ENCODE results near the gene NPAS2.

DNA sequence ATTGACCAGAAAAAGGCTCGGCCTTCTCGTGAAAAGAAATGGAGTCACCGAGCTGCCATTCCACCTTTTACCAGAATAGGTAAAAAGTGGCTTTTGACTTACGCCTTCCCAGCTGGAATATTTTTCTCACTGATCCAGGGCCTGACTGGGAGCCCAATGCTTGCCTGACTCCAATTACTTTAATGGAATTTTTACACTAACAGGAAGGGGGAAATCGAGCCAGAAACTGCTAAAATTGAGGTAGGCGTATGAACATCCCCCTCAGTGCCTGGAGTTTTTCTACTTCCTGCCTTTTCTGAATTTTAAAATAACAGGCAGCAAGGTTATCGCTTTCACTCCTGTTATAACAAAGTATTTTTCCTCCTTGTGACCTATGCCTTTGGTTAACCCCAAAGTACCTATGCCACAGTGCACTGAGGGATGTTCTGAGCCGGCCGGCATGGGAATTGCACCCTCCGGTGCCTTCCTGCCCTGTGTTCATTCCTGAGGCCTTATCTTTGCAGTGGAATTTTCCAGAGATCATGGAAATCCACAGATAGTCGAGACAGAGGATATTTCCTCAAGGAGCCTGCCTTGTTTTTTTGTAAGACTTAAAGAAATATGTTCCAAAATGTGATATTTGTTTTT, 163.9 kb downstream of the NPAS2 start:
- TF ChIP-seq FOXA1 (IDR thresholded peaks at IDR 0.05) (no peak), FOXM1 (IDR thresholded peaks at IDR 0.05; ENCODE audit: borderline replicate concordance) (no peak), TARDBP (IDR thresholded peaks at IDR 0.05) (no peak), BHLHE40 (IDR thresholded peaks at IDR 0.05; ENCODE audit: borderline replicate concordance) (no peak), FOXK2 (IDR thresholded peaks at IDR 0.05) (no peak), SP1 (IDR thresholded peaks at IDR 0.05) (no peak), ELF4 (IDR thresholded peaks at IDR 0.05) (no peak), L3MBTL2 (conservative IDR thresholded peaks at IDR 0.05) (no peak)

All from HEK293T (cell line).